H1 (cell line): ENCODE data around the gene EPHA1. TPM values are rescaled to one million over a fixed set of nuclear protein-coding genes. Genes with fewer than 3 reads are reported as not detected.

Source experiments
- CTCF ChIA-PET: fragments of 300-600 bp; sonication (Branson Sonifier 250); formaldehyde crosslinking; loops from one replicate; lab custom pipeline; 2021; ENCODE audit not compliant: partially characterized antibody; lab: Charles Lee
- POLR2A ChIA-PET: fragments of 300-600 bp; sonication (Branson Sonifier 250); formaldehyde crosslinking; loops from one replicate; lab custom pipeline; 2021; ENCODE audit warnings: inconsistent platforms; ENCODE audit not compliant: partially characterized antibody; lab: Charles Lee
- DNase-seq, 2 experiments: peaks; one replicate each; pipeline versions ENCODE4 v3.0.0 to v3.0.0-alpha.2; 2010 to 2022; ENCODE audit warnings: low spot score in 2 of 2, low read depth in 1 of 2, mixed read lengths in 1 of 2
- FAIRE-seq: peaks from 2 replicates; lab custom pipeline; 2011; peaks lifted over from hg19 to GRCh38; lab: Jason Lieb, UNC
- H2AFZ ChIP-seq: 2 replicates; pipeline ENCODE4 v1.8.1; 2012; ENCODE audit warnings: low read length, inconsistent platforms
- H2AK5ac ChIP-seq: 2 replicates; pipeline ENCODE4 v1.6.1; 2013; ENCODE audit warnings: low read depth, low read length
- H2BK120ac ChIP-seq: replicated peaks from 2 replicates; pipeline ENCODE3; 2013; ENCODE audit warnings: low read depth, low read length, inconsistent platforms
- H2BK12ac ChIP-seq: 2 replicates; pipeline ENCODE4 v1.6.1; 2013; ENCODE audit warnings: low read depth, low read length
- H2BK15ac ChIP-seq: 2 replicates; pipeline ENCODE4 v1.6.1; 2013; ENCODE audit warnings: low read length
- H2BK20ac ChIP-seq: 2 replicates; pipeline ENCODE4 v1.6.1; 2013; ENCODE audit warnings: low read length
- H2BK5ac ChIP-seq: 2 replicates; pipeline ENCODE4 v1.6.1; 2013; ENCODE audit warnings: low read depth, low read length
- H3K14ac ChIP-seq: 2 replicates; pipeline ENCODE4 v1.6.1; 2013; ENCODE audit warnings: inconsistent platforms; ENCODE audit not compliant: insufficient read length
- H3K18ac ChIP-seq: 2 replicates; pipeline ENCODE4 v1.6.1; 2013; ENCODE audit warnings: low read length; ENCODE audit errors: extremely low read depth
- H3K23ac ChIP-seq: 2 replicates; pipeline ENCODE4 v1.6.1; 2013; ENCODE audit warnings: inconsistent platforms; ENCODE audit not compliant: insufficient read length
- H3K23me2 ChIP-seq: 2 replicates; pipeline ENCODE4 v1.6.1; 2013; ENCODE audit warnings: low read depth, low read length
- H3K27ac ChIP-seq: 2 replicates; pipeline ENCODE4 v1.6.1; 2011; ENCODE audit warnings: low read depth, low read length, inconsistent platforms
- H3K27me3 ChIP-seq, 4 experiments: replicated peaks in 1 of 4; 1 replicate in 1 of 4; 2 replicates in 3 of 4; pipeline versions ENCODE4 v1.6.1 to v1.8.1; 2011 to 2013; ENCODE audit warnings: low read length in 3 of 4, mild to moderate bottlenecking in 3 of 4, inconsistent platforms in 2 of 4, mixed read lengths in 2 of 4, moderate library complexity in 1 of 4; ENCODE audit not compliant: control insufficient read depth in 3 of 4, insufficient read depth in 3 of 4; ENCODE audit errors: extremely low read depth in 1 of 4
- H3K36me3 ChIP-seq, 4 experiments: 2 replicates each; pipeline versions ENCODE4 v1.6.1 to v1.8.1; 2011 to 2013; ENCODE audit warnings: mild to moderate bottlenecking in 4 of 4, low read length in 3 of 4, moderate library complexity in 2 of 4, control low read depth in 1 of 4, inconsistent platforms in 1 of 4; ENCODE audit not compliant: insufficient read depth in 4 of 4, control insufficient read depth in 2 of 4
- H3K4ac ChIP-seq: replicated peaks from 2 replicates; pipeline ENCODE3; 2013; ENCODE audit warnings: low read length, low read depth, mixed read lengths, inconsistent platforms; ENCODE audit not compliant: insufficient read length
- H3K4me1 ChIP-seq, 4 experiments: replicated peaks in 1 of 4; 1 replicate in 1 of 4; 2 replicates in 3 of 4; pipeline versions ENCODE4 v1.6.1 to v1.8.1; 2011 to 2013; ENCODE audit warnings: low read length in 3 of 4, inconsistent platforms in 2 of 4, mixed read lengths in 1 of 4; ENCODE audit not compliant: insufficient read depth in 4 of 4, control insufficient read depth in 3 of 4
- H3K4me2 ChIP-seq, 2 experiments: 2 replicates each; pipeline versions ENCODE4 v1.6.1 to v1.8.1; 2011 to 2013; ENCODE audit warnings: low read depth in 2 of 2, low read length in 2 of 2, control low read depth in 1 of 2, inconsistent platforms in 1 of 2, mild to moderate bottlenecking in 1 of 2; ENCODE audit not compliant: insufficient read depth in 1 of 2
- H3K4me3 ChIP-seq, 4 experiments: fragments of 200-600, 300-600 bp in 1 of 4; sonication (generic), shearing (Covaris generic), sonication (Bioruptor Twin) in 1 of 4; 2 replicates each; pipeline versions ENCODE4 v1.5.1 to v1.8.1; 2011 to 2016; ENCODE audit warnings: low read length in 4 of 4, low read depth in 3 of 4, control low read depth in 2 of 4, inconsistent platforms in 2 of 4, mild to moderate bottlenecking in 2 of 4, mixed read lengths in 1 of 4, moderate library complexity in 1 of 4; ENCODE audit not compliant: insufficient read depth in 2 of 4; ENCODE audit errors: extremely low read depth in 1 of 4
- H3K56ac ChIP-seq: replicated peaks from 2 replicates; pipeline ENCODE3; 2013; ENCODE audit warnings: low read depth, mild to moderate bottlenecking, mixed read lengths, low read length, inconsistent platforms; ENCODE audit not compliant: insufficient read length
- H3K79me1 ChIP-seq: 2 replicates; pipeline ENCODE4 v1.6.1; 2013; ENCODE audit warnings: low read depth, low read length, control low read depth
- H3K79me2 ChIP-seq, 2 experiments: 2 replicates each; pipeline versions ENCODE4 v1.6.1 to v1.8.1; 2012 to 2013; ENCODE audit warnings: low read length in 2 of 2, mild to moderate bottlenecking in 2 of 2, inconsistent platforms in 1 of 2; ENCODE audit not compliant: insufficient read depth in 2 of 2, control insufficient read depth in 1 of 2
- H3K9ac ChIP-seq, 4 experiments: replicated peaks in 1 of 4; 1 replicate in 1 of 4; 2 replicates in 3 of 4; pipeline versions ENCODE4 v1.6.1 to v1.8.1; 2011 to 2013; ENCODE audit warnings: low read depth in 3 of 4, low read length in 3 of 4, control low read depth in 2 of 4, mild to moderate bottlenecking in 2 of 4, moderate library complexity in 2 of 4, inconsistent platforms in 1 of 4; ENCODE audit errors: extremely low read depth in 1 of 4
- H3K9me3 ChIP-seq, 2 experiments: 2 replicates each; pipeline versions ENCODE4 v1.6.1 to v1.8.1; 2012 to 2013; ENCODE audit warnings: mild to moderate bottlenecking in 2 of 2, moderate library complexity in 2 of 2, control low read depth in 1 of 2, inconsistent platforms in 1 of 2, low read depth in 1 of 2, low read length in 1 of 2, mixed read lengths in 1 of 2; ENCODE audit not compliant: insufficient read depth in 2 of 2
- H4K20me1 ChIP-seq, 2 experiments: replicated peaks in 1 of 2; 2 replicates each; pipeline versions ENCODE3 to v1.8.1; 2011 to 2013; ENCODE audit warnings: inconsistent platforms in 2 of 2, low read length in 2 of 2, mild to moderate bottlenecking in 1 of 2; ENCODE audit not compliant: insufficient read depth in 2 of 2, control insufficient read depth in 1 of 2
- H4K5ac ChIP-seq: 2 replicates; pipeline ENCODE4 v1.6.1; 2013; ENCODE audit warnings: low read length, low read depth, mixed read lengths, inconsistent platforms; ENCODE audit not compliant: insufficient read length
- H4K8ac ChIP-seq: 2 replicates; pipeline ENCODE4 v1.8.0; 2013; ENCODE audit warnings: mild to moderate bottlenecking, moderate library complexity, low read length, inconsistent platforms; ENCODE audit not compliant: insufficient read depth; ENCODE audit errors: extremely low read depth
- H4K91ac ChIP-seq: replicated peaks from 2 replicates; pipeline ENCODE3; 2013; ENCODE audit warnings: low read length, mixed read lengths, inconsistent platforms; ENCODE audit not compliant: insufficient read length
- ASH2L ChIP-seq: fragments of 200-600, 300-600 bp; sonication (generic); IDR thresholded peaks from one replicate; pipeline ENCODE4 v1.7.1; 2017; ENCODE audit warnings: low read length
- EP300 ChIP-seq, 2 experiments: IDR thresholded peaks; 1 replicate in 1 of 2; 2 replicates in 1 of 2; pipeline ENCODE4 v1.6.1; 2011 to 2012; ENCODE audit warnings: low read depth in 2 of 2, low read length in 2 of 2, mild to moderate bottlenecking in 2 of 2, borderline replicate concordance in 1 of 2, inconsistent platforms in 1 of 2, moderate library complexity in 1 of 2
- GABPA ChIP-seq: IDR thresholded peaks from 2 replicates; pipeline ENCODE4 v1.6.1; 2011; ENCODE audit warnings: mild to moderate bottlenecking, low read length, moderate library complexity, borderline replicate concordance; ENCODE audit not compliant: insufficient read depth
- JUND ChIP-seq: IDR thresholded peaks from 2 replicates; pipeline ENCODE4 v1.6.1; 2011; ENCODE audit warnings: mild to moderate bottlenecking, improper control_type of control experiment, low read length
- NANOG ChIP-seq: IDR thresholded peaks from 2 replicates; pipeline ENCODE4 v1.6.1; 2011; ENCODE audit warnings: low read length, low read depth, mild to moderate bottlenecking, inconsistent platforms; ENCODE audit not compliant: insufficient read depth, poor library complexity, severe bottlenecking
- RBBP5 ChIP-seq: IDR thresholded peaks from 2 replicates; pipeline ENCODE4 v1.7.1; 2012; ENCODE audit warnings: low read depth, mild to moderate bottlenecking, inconsistent platforms, low read length, moderate library complexity, borderline replicate concordance
- SP1 ChIP-seq: IDR thresholded peaks from 2 replicates; pipeline ENCODE4 v1.6.1; 2011; ENCODE audit warnings: low read depth, low read length
- SP2 ChIP-seq: IDR thresholded peaks from 2 replicates; pipeline ENCODE4 v1.6.1; 2012; ENCODE audit warnings: mild to moderate bottlenecking, low read length, inconsistent platforms
- TCF12 ChIP-seq: IDR thresholded peaks from 2 replicates; pipeline ENCODE4 v1.6.1; 2011; ENCODE audit warnings: low read depth, mild to moderate bottlenecking, low read length
- WGBS, 2 experiments: shearing (Covaris generic) in 1 of 2; methylation state at CpG; one replicate each; pipeline versions ENCODE4 v1.1.6 to v1.1.7; 2013 to 2015; ENCODE audit warnings: low lambda C conversion rate in 2 of 2, mixed read lengths in 2 of 2, inconsistent platforms in 1 of 2, low coverage in 1 of 2, missing lambda C conversion rate in 1 of 2; ENCODE audit not compliant: insufficient replicate concordance in 2 of 2, insufficient coverage in 1 of 2, insufficient read length in 1 of 2; ENCODE audit errors: extremely low coverage in 1 of 2, missing lambda C conversion rate in 1 of 2; 5-methylcytosine and 5-hydroxymethylcytosine counted together
- polyA plus RNA-seq, 7 experiments: library from polyadenylated mRNA; depleted of rRNA in 3 of 7; stranded (reverse) in 5 of 7; unstranded in 2 of 7; fragments of >200 nt in 5 of 7; fragments of 200-250 nt in 2 of 7; gene quantifications; 1 replicate in 5 of 7; 2 replicates in 1 of 7; 4 replicates in 1 of 7; pipeline versions ENCODE4 v1.2.1 to v1.2.3, GENCODE V29; 2011 to 2013; ENCODE audit warnings: missing spikeins in 2 of 7, mixed read lengths in 2 of 7
- total RNA-seq: library from RNA; stranded (reverse); fragmentation: NEBNext Ultra II Directional; extraction: Animal tissue kit (Norgen Biotek cat#: 25700); gene quantifications from 2 replicates; pipeline ENCODE4 v1.2.1, GENCODE V29; 2021
- TF ChIP-seq, protein P1 (sequence below): IDR thresholded peaks from 2 replicates; pipeline ENCODE4 v1.6.1; 2012; ENCODE audit warnings: low read length, inconsistent platforms

The EPHA1 gene
- total and polyA plus RNA-seq, 2 of the 8 experiments (the other 6 are each of a cell fraction or from before 2014, with no cell fraction given), result 86.5 to 133 TPM

DNA sequence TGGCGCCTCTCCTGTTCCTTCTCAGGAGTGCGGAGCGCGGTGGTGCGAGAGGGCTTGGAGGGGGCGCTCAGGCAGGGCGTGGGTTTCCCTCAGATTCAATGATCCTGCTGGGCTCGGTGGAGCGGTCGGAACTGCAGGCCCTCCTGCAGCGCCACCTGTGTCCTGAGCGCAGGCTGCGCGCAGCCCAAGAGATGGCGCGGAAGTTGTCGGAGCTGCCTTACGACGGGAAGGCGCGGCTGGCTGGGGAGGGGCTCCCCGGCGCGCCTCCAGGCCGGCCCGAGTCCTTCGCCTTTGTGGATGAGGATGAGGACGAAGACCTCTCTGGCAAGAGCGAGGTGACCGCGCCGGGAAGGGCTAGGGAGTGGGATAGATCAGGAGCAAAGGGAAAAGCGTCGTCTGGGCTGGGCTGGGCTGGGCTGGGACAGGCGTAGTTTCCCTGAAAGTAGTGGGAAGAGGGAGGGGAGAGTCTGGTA, 63.2 kb downstream of the EPHA1 start:
- H4K8ac ChIP-seq, result peak overlapping the region; percentile 17; the same call in 1 of the 2 replicates
- peak overlapping the region; percentile 35 for H2AFZ ChIP-seq
- peaks cover 0 to 3% (median 0%) of the 10 kb centered on the region in 4 experiments; a peak in 2 of 7 replicates for H3K27me3 ChIP-seq
- FAIRE-seq (no peak), DNase-seq (peak; percentile 82)
- no peak overlapping the region for H3K56ac ChIP-seq
- no peak overlapping the region for H3K23ac ChIP-seq
- H2BK120ac ChIP-seq, result no peak overlapping the region
- H3K4ac ChIP-seq, result no peak overlapping the region
- H3K4me3 ChIP-seq, result peak overlapping the region; percentile 15 to 55 (median 27); a peak in 5 of 8 replicates
- H4K91ac ChIP-seq, result no peak overlapping the region
- no peak overlapping the region for H3K9ac ChIP-seq
- H3K27ac ChIP-seq, result no peak overlapping the region
- H2BK12ac ChIP-seq, result no peak overlapping the region; the same call in 1 of the 2 replicates
- CTCF ChIA-PET, result interaction anchor here (0.7 to 5.8 kb wide), 27 partner anchors 10 to 154 kb away, joined by 3 to 50 read pairs (median 7); partner anchors contain the start of gene EPHA1
- no peaks in the 10 kb centered on the region for H3K36me3 ChIP-seq
- POLR2A ChIA-PET, result interaction anchor here (0.6 to 3.1 kb wide), 13 partner anchors 9 to 63 kb away, joined by 3 to 12 read pairs (median 5); partner anchors contain the start of genes EPHA1, FAM131B and ZYX
- no peak overlapping the region for H2AK5ac ChIP-seq
- H3K4me2 ChIP-seq, result peak overlapping the region; percentile 8 to 56; a peak in 3 of 4 replicates
- H3K23me2 ChIP-seq, result no peaks in the 10 kb centered on the region; the same call in 1 of the 2 replicates
- peak overlapping the region; percentile 55; the same call in 1 of the 2 replicates for H2BK5ac ChIP-seq
- H3K79me1 ChIP-seq, result no peaks in the 10 kb centered on the region
- WGBS, 2 experiments, result 4% methylated on average over 29 of the region's 35 CpGs; no CpG with 5 or more reads in 1 of the 2 experiments
- no peaks in the 10 kb centered on the region for H4K20me1 ChIP-seq
- peak overlapping the region; percentile 53; the same call in 1 of the 2 replicates for H2BK15ac ChIP-seq
- H2BK20ac ChIP-seq, result peak overlapping the region; percentile 66; the same call in 1 of the 2 replicates
- H3K9me3 ChIP-seq, result no peaks in the 10 kb centered on the region
- H3K79me2 ChIP-seq, result no peaks in the 10 kb centered on the region
- H3K4me1 ChIP-seq, result peaks cover 0 to 6% (median 3%) of the 10 kb centered on the region in 4 experiments; a peak in 3 of 7 replicates
- H3K14ac ChIP-seq, result no peak overlapping the region
- no peak overlapping the region for H4K5ac ChIP-seq
- peak overlapping the region; percentile 68; the same call in 1 of the 2 replicates for H3K18ac ChIP-seq
- TF ChIP-seq NANOG, result no peak
- peak in 1 of 2 experiments; percentile 29; a peak in 1 of 3 replicates for TF ChIP-seq EP300 (IDR thresholded peaks at IDR 0.05; ENCODE audit: borderline replicate concordance in 1 of 2, low read depth in 2 of 2, low read length in 2 of 2)
- no peak for TF ChIP-seq SP1
- TF ChIP-seq, protein P1, sequence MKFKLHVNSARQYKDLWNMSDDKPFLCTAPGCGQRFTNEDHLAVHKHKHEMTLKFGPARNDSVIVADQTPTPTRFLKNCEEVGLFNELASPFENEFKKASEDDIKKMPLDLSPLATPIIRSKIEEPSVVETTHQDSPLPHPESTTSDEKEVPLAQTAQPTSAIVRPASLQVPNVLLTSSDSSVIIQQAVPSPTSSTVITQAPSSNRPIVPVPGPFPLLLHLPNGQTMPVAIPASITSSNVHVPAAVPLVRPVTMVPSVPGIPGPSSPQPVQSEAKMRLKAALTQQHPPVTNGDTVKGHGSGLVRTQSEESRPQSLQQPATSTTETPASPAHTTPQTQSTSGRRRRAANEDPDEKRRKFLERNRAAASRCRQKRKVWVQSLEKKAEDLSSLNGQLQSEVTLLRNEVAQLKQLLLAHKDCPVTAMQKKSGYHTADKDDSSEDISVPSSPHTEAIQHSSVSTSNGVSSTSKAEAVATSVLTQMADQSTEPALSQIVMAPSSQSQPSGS, result no peak
- TF ChIP-seq RBBP5, result peak; percentile 78; the same call in 1 of the 2 replicates
- TF ChIP-seq GABPA, result peak; percentile 58; the same call in 1 of the 2 replicates
- TF ChIP-seq JUND, result no peak
- no peak for TF ChIP-seq SP2
- 0 out of 2 replicates have a peak, but pooled peaks have one; percentile 73 for TF ChIP-seq TCF12
- TF ChIP-seq ASH2L, result peak; percentile 57
